DND-41 (cell line): ENCODE measurements around the gene ADARB2.

Source experiments
- ATAC-seq: fragments of 200-7000 bp; cut with Tn5 transposase; 3 replicates; pipeline ENCODE4 v1.9.1; 2021; ENCODE audit warnings: low read depth; ENCODE audit not compliant: insufficient read depth
- DNase-seq: peaks from one replicate; pipeline ENCODE4 v3.0.0-alpha.2; 2020
- H2AFZ ChIP-seq: 2 replicates; pipeline ENCODE4 v1.6.0; 2012; ENCODE audit warnings: low read depth, low read length
- H3K27ac ChIP-seq: 2 replicates; pipeline ENCODE4 v1.5.1; 2012; ENCODE audit warnings: low read length, inconsistent platforms
- H3K27me3 ChIP-seq: fragments of 200-600 bp; sonication (generic); 2 replicates; pipeline ENCODE4 v1.6.0; 2012; ENCODE audit warnings: low read length, mild to moderate bottlenecking, inconsistent platforms; ENCODE audit not compliant: insufficient read depth, poor library complexity
- H3K36me3 ChIP-seq: 2 replicates; pipeline ENCODE4 v1.5.1; 2012; ENCODE audit warnings: low read length, inconsistent platforms; ENCODE audit not compliant: insufficient read depth
- H3K4me1 ChIP-seq: 2 replicates; pipeline ENCODE4 v1.5.1; 2012; ENCODE audit warnings: mild to moderate bottlenecking, low read length; ENCODE audit not compliant: insufficient read depth
- H3K4me2 ChIP-seq: 2 replicates; pipeline ENCODE4 v1.6.0; 2012; ENCODE audit warnings: mild to moderate bottlenecking, moderate library complexity, low read length, inconsistent platforms; ENCODE audit not compliant: insufficient read depth
- H3K4me3 ChIP-seq, 2 experiments: fragments of 200-600 bp in 1 of 2; shearing (Covaris generic) in 1 of 2; 2 replicates each; pipeline ENCODE4 v1.5.1; 2012 to 2016; ENCODE audit warnings: inconsistent platforms in 2 of 2, low read length in 2 of 2, mild to moderate bottlenecking in 2 of 2, low read depth in 1 of 2, moderate library complexity in 1 of 2
- H3K79me2 ChIP-seq: 2 replicates; pipeline ENCODE4 v1.6.0; 2012; ENCODE audit warnings: low read length, inconsistent platforms; ENCODE audit not compliant: insufficient read depth
- H3K9ac ChIP-seq: 2 replicates; pipeline ENCODE4 v1.6.0; 2012; ENCODE audit warnings: low read depth, mild to moderate bottlenecking, inconsistent platforms, low read length, moderate library complexity
- H3K9me3 ChIP-seq: 2 replicates; pipeline ENCODE4 v1.5.1; 2012; ENCODE audit warnings: low read length, moderate library complexity, mild to moderate bottlenecking, inconsistent platforms; ENCODE audit not compliant: insufficient read depth, severe bottlenecking
- H4K20me1 ChIP-seq: 2 replicates; pipeline ENCODE4 v1.6.0; 2012; ENCODE audit warnings: low read length; ENCODE audit not compliant: insufficient read depth
- EZH2 ChIP-seq: IDR thresholded peaks from 3 replicates; pipeline ENCODE4 v1.6.1; 2012; ENCODE audit warnings: borderline replicate concordance, low read depth, mild to moderate bottlenecking, moderate library complexity, low read length, inconsistent platforms; ENCODE audit not compliant: severe bottlenecking
- TF ChIP-seq, protein P1 (sequence below): IDR thresholded peaks from 2 replicates; pipeline ENCODE4 v1.5.1; 2012; ENCODE audit warnings: borderline replicate concordance, low read length, moderate library complexity, mild to moderate bottlenecking; ENCODE audit not compliant: poor library complexity, severe bottlenecking; ENCODE audit errors: extremely low read depth

The ADARB2 gene

DNA sequence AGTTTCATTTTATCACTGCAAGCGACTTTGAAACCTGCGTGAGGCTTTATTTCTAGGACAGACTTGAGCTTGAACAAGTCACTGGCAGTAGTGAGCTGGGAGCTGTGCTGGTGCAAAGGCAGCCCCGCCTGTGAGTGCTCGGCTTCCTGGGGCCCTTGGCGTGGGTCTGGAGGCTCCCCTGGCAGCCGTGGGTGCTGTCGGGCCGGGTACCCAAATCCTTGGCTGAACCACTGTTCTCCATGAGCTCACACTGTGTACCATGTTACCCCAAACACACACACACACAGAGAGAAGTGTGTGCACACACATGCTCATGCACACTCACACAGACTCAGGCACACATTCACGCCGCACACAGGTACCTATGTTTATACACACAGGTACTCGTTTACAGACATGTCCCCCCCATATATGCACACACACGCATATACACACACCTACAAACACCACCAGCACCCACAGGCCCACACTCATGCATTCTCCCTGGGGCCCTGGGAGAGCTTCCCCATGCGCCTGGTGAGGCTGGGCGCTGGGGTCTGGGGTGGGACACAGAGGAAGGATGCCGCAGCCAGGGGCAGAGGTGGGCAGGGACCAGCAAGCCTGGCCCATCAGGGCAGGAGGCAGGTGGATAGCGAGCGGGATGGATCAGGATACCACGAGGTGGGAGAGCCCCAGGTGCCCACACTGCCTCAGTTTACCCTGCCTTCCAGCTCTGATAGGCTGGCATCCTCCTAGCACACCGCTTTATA, 158.8 kb downstream of the ADARB2 start:
- Histone ChIP-seq H4K20me1 (no peaks in the 10 kb centered on the region), H3K4me3 (no peak overlapping the region), H3K36me3 (no peaks in the 10 kb centered on the region), H3K27me3 (no peaks in the 10 kb centered on the region), H3K4me1 (peaks cover 30% of the 10 kb centered on the region), H3K79me2 (no peaks in the 10 kb centered on the region), H2AFZ (no peak overlapping the region), H3K27ac (no peak overlapping the region), H3K4me2 (no peak overlapping the region), H3K9me3 (no peaks in the 10 kb centered on the region), H3K9ac (no peak overlapping the region)
- no peak for ATAC-seq
- DNase-seq, result no peak
- no peak for TF ChIP-seq EZH2
- TF ChIP-seq, protein P1, sequence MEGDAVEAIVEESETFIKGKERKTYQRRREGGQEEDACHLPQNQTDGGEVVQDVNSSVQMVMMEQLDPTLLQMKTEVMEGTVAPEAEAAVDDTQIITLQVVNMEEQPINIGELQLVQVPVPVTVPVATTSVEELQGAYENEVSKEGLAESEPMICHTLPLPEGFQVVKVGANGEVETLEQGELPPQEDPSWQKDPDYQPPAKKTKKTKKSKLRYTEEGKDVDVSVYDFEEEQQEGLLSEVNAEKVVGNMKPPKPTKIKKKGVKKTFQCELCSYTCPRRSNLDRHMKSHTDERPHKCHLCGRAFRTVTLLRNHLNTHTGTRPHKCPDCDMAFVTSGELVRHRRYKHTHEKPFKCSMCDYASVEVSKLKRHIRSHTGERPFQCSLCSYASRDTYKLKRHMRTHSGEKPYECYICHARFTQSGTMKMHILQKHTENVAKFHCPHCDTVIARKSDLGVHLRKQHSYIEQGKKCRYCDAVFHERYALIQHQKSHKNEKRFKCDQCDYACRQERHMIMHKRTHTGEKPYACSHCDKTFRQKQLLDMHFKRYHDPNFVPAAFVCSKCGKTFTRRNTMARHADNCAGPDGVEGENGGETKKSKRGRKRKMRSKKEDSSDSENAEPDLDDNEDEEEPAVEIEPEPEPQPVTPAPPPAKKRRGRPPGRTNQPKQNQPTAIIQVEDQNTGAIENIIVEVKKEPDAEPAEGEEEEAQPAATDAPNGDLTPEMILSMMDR, result no peak

DNA sequence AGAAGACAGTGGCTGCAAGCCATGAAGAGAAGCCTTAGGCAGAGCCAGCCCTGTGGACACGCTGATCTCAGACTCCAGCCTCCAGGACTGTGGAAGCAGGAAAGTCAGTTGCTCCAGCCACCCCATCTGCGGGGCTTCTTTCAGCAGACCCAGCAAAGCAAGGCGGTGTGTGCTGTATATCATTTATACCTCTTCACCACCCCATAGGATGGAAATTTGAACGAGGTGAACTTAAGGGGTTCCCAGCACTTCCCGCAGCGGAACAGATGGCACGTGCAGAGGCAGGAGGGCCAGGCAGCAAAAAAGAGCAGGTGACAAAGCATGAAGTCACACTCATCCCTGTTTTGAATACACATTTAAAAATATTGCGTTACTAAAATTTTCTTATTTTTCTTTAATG, 159.4 kb downstream of the ADARB2 start:
- H3K79me2 ChIP-seq, result no peaks in the 10 kb centered on the region
- no peak overlapping the region for H2AFZ ChIP-seq
- no peak for ATAC-seq
- H3K9ac ChIP-seq, result no peak overlapping the region
- no peak overlapping the region for H3K4me3 ChIP-seq
- TF ChIP-seq EZH2, result no peak
- TF ChIP-seq, protein P1, result no peak
- no peaks in the 10 kb centered on the region for H3K9me3 ChIP-seq
- no peak overlapping the region for H3K4me2 ChIP-seq
- no peak for DNase-seq
- no peaks in the 10 kb centered on the region for H3K27me3 ChIP-seq
- H3K27ac ChIP-seq, result no peak overlapping the region
- no peaks in the 10 kb centered on the region for H3K36me3 ChIP-seq
- H4K20me1 ChIP-seq, result no peaks in the 10 kb centered on the region
- H3K4me1 ChIP-seq, result peaks cover 30% of the 10 kb centered on the region

DNA sequence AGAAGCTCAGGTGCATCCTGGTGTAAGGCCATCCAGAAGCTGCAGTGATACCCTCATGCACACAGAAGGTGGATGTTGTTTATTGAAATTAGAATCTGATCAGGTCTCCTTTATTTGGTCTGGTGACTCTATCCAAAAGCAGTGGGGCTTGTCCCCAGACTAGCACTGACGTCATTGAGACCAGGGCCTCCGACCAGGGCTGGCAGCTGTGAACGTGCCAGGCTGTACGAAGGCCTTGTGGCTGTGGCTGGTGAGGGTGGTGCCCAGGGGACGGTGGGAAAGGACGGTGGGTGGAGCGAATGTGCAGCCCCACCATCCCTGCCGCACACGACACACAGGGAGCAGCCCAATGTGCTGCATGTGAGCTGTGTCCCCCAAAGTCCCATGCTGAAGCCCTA, 160.0 kb downstream of the ADARB2 start:
- no peak overlapping the region for H3K4me2 ChIP-seq
- DNase-seq (no peak), ATAC-seq (no peak)
- no peak overlapping the region for H3K27ac ChIP-seq
- H3K9me3 ChIP-seq, result no peaks in the 10 kb centered on the region
- H3K36me3 ChIP-seq, result no peaks in the 10 kb centered on the region
- peaks cover 30% of the 10 kb centered on the region for H3K4me1 ChIP-seq
- no peaks in the 10 kb centered on the region for H4K20me1 ChIP-seq
- no peak overlapping the region for H3K9ac ChIP-seq
- H3K79me2 ChIP-seq, result no peaks in the 10 kb centered on the region
- no peak overlapping the region for H2AFZ ChIP-seq
- no peak for TF ChIP-seq EZH2
- TF ChIP-seq, protein P1, result no peak
- H3K4me3 ChIP-seq, result no peak overlapping the region
- H3K27me3 ChIP-seq, result no peaks in the 10 kb centered on the region
